KMS-11 (cell line): ENCODE data around the gene METTL15.

Source experiments
- H2AFZ ChIP-seq: fragments of 200-600 bp; sonication (generic); 2 replicates; pipeline ENCODE4 v1.6.1; 2016; ENCODE audit warnings: antibody characterized with exemption, mixed run types, low read depth
- H3K27ac ChIP-seq: fragments of 200-600 bp; sonication (generic); 2 replicates; pipeline ENCODE4 v1.6.1; 2016; ENCODE audit warnings: mild to moderate bottlenecking, mixed run types
- H3K27me3 ChIP-seq: fragments of 200-600 bp; sonication (generic); 2 replicates; pipeline ENCODE4 v1.6.1; 2017; ENCODE audit warnings: mild to moderate bottlenecking, low read depth, mixed run types, moderate library complexity; ENCODE audit not compliant: insufficient read depth
- H3K36me3 ChIP-seq: fragments of 200-600 bp; sonication (generic); 2 replicates; pipeline ENCODE4 v1.6.1; 2017; ENCODE audit warnings: mild to moderate bottlenecking, mixed run types; ENCODE audit not compliant: insufficient read depth
- H3K4me1 ChIP-seq: fragments of 200-600 bp; sonication (generic); 2 replicates; pipeline ENCODE4 v1.6.1; 2016; ENCODE audit warnings: mild to moderate bottlenecking, low read depth, mixed run types; ENCODE audit not compliant: poor library complexity, severe bottlenecking
- H3K4me2 ChIP-seq: fragments of 200-600 bp; sonication (generic); 2 replicates; pipeline ENCODE4 v1.7.0; 2016; ENCODE audit warnings: mild to moderate bottlenecking, mixed run types
- H3K4me3 ChIP-seq: fragments of 200-600 bp; sonication (generic); IDR thresholded peaks from 2 replicates; pipeline ENCODE4 v1.6.1; 2017; ENCODE audit warnings: low read depth, low read length, mixed read lengths; ENCODE audit not compliant: insufficient read depth
- H3K79me2 ChIP-seq: fragments of 200-600 bp; sonication (generic); 2 replicates; pipeline ENCODE4 v1.6.1; 2016; ENCODE audit warnings: low read depth, mixed run types; ENCODE audit not compliant: insufficient read depth
- H3K9ac ChIP-seq: fragments of 200-600 bp; sonication (generic); 2 replicates; pipeline ENCODE4 v1.6.1; 2016; ENCODE audit warnings: mild to moderate bottlenecking, mixed run types
- H4K20me1 ChIP-seq: fragments of 200-600 bp; sonication (generic); 2 replicates; pipeline ENCODE4 v1.6.1; 2016; ENCODE audit warnings: mild to moderate bottlenecking, mixed run types; ENCODE audit not compliant: insufficient read depth
- CTCF ChIP-seq: fragments of 200-600 bp; sonication (generic); conservative IDR thresholded peaks from 2 replicates; pipeline ENCODE4 v1.6.1; 2017; ENCODE audit warnings: low read depth, mild to moderate bottlenecking, antibody characterized with exemption, low read length, moderate library complexity, mixed read lengths

Gene METTL15

GRCh38 chr11:28137832-28138231, 29.6 kb downstream of the METTL15 start:
- H3K27ac ChIP-seq: no peak overlapping the region
- no peak overlapping the region for H2AFZ ChIP-seq
- H3K4me2 ChIP-seq: no peak overlapping the region
- no peaks in the 10 kb centered on the region for H3K27me3 ChIP-seq
- TF ChIP-seq CTCF: no peak
- H3K79me2 ChIP-seq: no peaks in the 10 kb centered on the region
- no peaks in the 10 kb centered on the region for H4K20me1 ChIP-seq
- H3K4me3 ChIP-seq: no peak overlapping the region
- H3K4me1 ChIP-seq: no peaks in the 10 kb centered on the region
- H3K9ac ChIP-seq: no peak overlapping the region
- H3K36me3 ChIP-seq: peaks cover 3% of the 10 kb centered on the region; the same call in 1 of the 2 replicates

GRCh38 chr11:28139841-28140415, 31.7 kb downstream of the METTL15 start:
- Histone ChIP-seq H3K27me3 (no peaks in the 10 kb centered on the region), H2AFZ (no peak overlapping the region), H4K20me1 (no peaks in the 10 kb centered on the region), H3K4me2 (no peak overlapping the region), H3K36me3 (peaks cover 3% of the 10 kb centered on the region; the same call in 1 of the 2 replicates), H3K4me3 (no peak overlapping the region), H3K79me2 (no peaks in the 10 kb centered on the region), H3K27ac (no peak overlapping the region), H3K4me1 (no peaks in the 10 kb centered on the region), H3K9ac (no peak overlapping the region)
- no peak for TF ChIP-seq CTCF

GRCh38 chr11:28140689-28141455, 32.7 kb downstream of the METTL15 start:
- Histone ChIP-seq H3K4me2 (no peak overlapping the region), H3K79me2 (no peaks in the 10 kb centered on the region), H3K9ac (no peak overlapping the region), H3K4me3 (no peak overlapping the region), H3K4me1 (no peaks in the 10 kb centered on the region), H3K36me3 (peaks cover 3% of the 10 kb centered on the region; the same call in 1 of the 2 replicates), H3K27me3 (no peaks in the 10 kb centered on the region), H4K20me1 (no peaks in the 10 kb centered on the region), H2AFZ (no peak overlapping the region), H3K27ac (no peak overlapping the region)
- no peak for TF ChIP-seq CTCF

- no peak for TF ChIP-seq CTCF
- H3K4me3 ChIP-seq: no peak overlapping the region
- no peak overlapping the region for H3K27ac ChIP-seq
- H3K27me3 ChIP-seq: no peaks in the 10 kb centered on the region
- no peaks in the 10 kb centered on the region for H4K20me1 ChIP-seq
- no peaks in the 10 kb centered on the region for H3K79me2 ChIP-seq
- no peaks in the 10 kb centered on the region for H3K36me3 ChIP-seq
- H2AFZ ChIP-seq: no peak overlapping the region
- no peak overlapping the region for H3K9ac ChIP-seq
- no peaks in the 10 kb centered on the region for H3K4me1 ChIP-seq
- H3K4me2 ChIP-seq: no peak overlapping the region
Observed at GRCh38 chr11:28142724-28143123, 34.5 kb downstream of the METTL15 start.
